ENCODE measurements around the gene SLC12A7.
"Not testable (repeated sequence)": the region's sequence is repeated elsewhere in the genome, so short reads cannot be mapped to it uniquely, and the experiment has no call there.

Gene SLC12A7

GRCh38 chr5:1086137-1086536 lies 25.7 kb downstream of the SLC12A7 start:
- no peak overlapping the region for H3K4me3 ChIP-seq (ENCODE audit: low read length)
- TF ChIP-seq, protein P1, sequence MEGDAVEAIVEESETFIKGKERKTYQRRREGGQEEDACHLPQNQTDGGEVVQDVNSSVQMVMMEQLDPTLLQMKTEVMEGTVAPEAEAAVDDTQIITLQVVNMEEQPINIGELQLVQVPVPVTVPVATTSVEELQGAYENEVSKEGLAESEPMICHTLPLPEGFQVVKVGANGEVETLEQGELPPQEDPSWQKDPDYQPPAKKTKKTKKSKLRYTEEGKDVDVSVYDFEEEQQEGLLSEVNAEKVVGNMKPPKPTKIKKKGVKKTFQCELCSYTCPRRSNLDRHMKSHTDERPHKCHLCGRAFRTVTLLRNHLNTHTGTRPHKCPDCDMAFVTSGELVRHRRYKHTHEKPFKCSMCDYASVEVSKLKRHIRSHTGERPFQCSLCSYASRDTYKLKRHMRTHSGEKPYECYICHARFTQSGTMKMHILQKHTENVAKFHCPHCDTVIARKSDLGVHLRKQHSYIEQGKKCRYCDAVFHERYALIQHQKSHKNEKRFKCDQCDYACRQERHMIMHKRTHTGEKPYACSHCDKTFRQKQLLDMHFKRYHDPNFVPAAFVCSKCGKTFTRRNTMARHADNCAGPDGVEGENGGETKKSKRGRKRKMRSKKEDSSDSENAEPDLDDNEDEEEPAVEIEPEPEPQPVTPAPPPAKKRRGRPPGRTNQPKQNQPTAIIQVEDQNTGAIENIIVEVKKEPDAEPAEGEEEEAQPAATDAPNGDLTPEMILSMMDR (conservative IDR thresholded peaks at IDR 0.05; ENCODE audit: low read length), result no peak
- DNase-seq (ENCODE audit: low read depth), result no peak

DNA sequence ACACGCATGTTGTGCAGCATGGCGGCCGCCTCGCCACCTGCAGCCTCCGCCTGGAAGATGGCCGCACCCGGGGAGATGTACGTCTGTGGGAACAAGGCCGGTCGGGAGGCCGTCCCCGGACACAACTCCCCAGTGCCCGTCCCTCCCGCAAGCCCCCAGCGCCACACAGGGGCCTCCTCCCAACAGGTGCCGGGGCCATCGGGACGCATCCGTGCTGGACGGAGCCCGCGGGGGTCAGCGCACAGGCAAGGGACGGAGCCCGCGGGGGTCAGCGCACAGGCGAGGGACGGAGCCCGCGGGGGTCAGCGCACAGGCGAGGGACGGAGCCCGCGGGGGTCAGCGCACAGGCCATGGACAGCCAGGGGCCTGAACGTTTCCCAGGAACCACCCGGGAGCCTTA lies 26.5 kb downstream of the SLC12A7 start:
- H3K4me3 ChIP-seq (ENCODE audit: low read length), result no peak overlapping the region
- TF ChIP-seq, protein P1 (conservative IDR thresholded peaks at IDR 0.05; ENCODE audit: low read length), result no peak

DNA sequence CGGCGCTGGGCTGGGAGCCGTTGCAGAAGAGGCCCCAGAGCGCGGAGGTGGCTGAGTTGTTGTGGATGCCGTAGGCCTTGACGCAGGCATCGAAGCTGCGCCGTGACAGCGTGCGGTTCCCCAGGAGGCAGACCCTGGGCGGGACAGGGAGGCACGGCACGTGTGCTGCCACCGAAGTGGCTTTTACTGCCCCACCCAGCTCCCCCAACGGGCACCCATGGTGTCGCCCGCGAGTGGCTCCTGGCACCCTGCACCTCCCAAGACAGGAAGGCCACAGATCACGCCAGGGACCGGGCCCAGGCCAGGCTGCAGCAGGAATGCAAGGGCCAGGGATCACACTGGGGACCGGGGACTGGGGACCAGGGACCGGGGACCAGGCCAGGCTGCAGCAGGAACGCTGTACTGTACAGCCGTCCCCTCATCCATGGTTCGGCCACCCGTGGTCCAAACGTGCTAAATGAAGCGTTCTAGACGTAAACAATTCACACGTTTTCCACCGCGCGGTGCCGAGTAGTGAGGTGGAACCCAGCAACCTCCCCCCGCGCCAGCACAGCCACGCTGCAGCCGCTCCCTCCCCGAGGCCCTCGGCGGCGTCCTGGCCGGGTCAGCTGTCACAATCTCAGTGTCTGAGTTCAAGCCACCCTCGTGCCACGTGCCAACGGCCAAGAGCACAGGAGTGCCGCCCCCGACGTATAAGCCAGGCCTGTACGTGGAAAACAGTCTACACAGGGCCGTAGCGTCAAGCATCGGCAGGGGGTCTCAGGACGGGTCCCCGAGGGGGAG lies 27.8 kb downstream of the SLC12A7 start:
- no peak for DNase-seq (ENCODE audit: low read depth)
- TF ChIP-seq, protein P1 (conservative IDR thresholded peaks at IDR 0.05; ENCODE audit: low read length), result no peak
- H3K4me3 ChIP-seq (ENCODE audit: low read length), result no peak overlapping the region

More for the DNA sequence above, 26.5 kb downstream of the SLC12A7 start:
- DNase-seq (ENCODE audit: low read depth), result no peak

GRCh38 chr5:1083026-1083425 lies 28.8 kb downstream of the SLC12A7 start:
- not testable (repeated sequence) for DNase-seq (ENCODE audit: low read depth); H3K4me3 ChIP-seq (ENCODE audit: low read length)

DNA sequence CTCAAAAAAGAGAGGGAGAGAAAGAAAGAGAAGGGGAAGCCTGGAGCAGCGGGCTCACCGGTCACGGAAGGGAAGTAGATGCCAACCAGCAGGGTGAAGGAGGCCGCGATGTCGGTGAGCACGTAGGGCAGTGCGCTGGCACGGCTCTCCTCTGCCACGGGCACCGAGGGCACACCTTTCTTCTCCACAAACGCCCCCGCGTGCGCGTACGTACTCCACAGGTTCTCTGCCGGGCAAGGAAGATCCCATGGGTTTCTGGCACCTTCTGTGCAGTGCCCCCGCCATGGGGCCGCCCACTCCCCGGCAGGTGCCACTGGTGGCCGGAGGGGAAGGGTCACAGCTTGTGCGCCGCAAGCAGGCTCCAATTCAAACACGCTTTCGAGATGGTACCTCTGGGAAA lies 30.3 kb downstream of the SLC12A7 start:
- no peak for DNase-seq (ENCODE audit: low read depth)
- TF ChIP-seq, protein P1 (conservative IDR thresholded peaks at IDR 0.05; ENCODE audit: low read length), result no peak
- H3K4me3 ChIP-seq (ENCODE audit: low read length), result no peak overlapping the region

- H3K4me3 ChIP-seq (ENCODE audit: low read length), result no peak overlapping the region
- TF ChIP-seq, protein P1 (conservative IDR thresholded peaks at IDR 0.05; ENCODE audit: low read length), result no peak
- no peak for DNase-seq (ENCODE audit: low read depth)
Observed at GRCh38 chr5:1080432-1080831, 31.4 kb downstream of the SLC12A7 start.

- DNase-seq (ENCODE audit: low read depth), result no peak
- H3K4me3 ChIP-seq (ENCODE audit: low read length), result no peak overlapping the region
- TF ChIP-seq, protein P1 (conservative IDR thresholded peaks at IDR 0.05; ENCODE audit: low read length), result no peak
Observed at GRCh38 chr5:1079961-1080360, 31.9 kb downstream of the SLC12A7 start.
